ENCODE data around the gene GHR. TPM values are rescaled to one million over a fixed set of nuclear protein-coding genes. Genes with fewer than 3 reads are reported as not detected.

The GHR gene
- polyA plus RNA-seq, 3 donors: not detected

- no peak overlapping the region for H3K4me3 ChIP-seq (replicated peaks in 1 of 3; ENCODE audit: low read depth in 2 of 3, low read length in 3 of 3)
- H3K27ac ChIP-seq (ENCODE audit: low read depth in 1 of 2, low read length in 2 of 2): no peak overlapping the region
- H3K79me2 ChIP-seq (ENCODE audit: insufficient read depth, low read length): no peaks in the 10 kb centered on the region
- peaks cover 0 to 2% (median 0%) of the 10 kb centered on the region in 3 donors for H3K27me3 Mint-ChIP-seq (ENCODE audit: low read depth in 3 of 3)
- H3K4me2 ChIP-seq (replicated peaks; ENCODE audit: extremely low read depth, low read length, poor library complexity, severe bottlenecking): no peak overlapping the region
- peaks cover 2 to 17% (median 9%) of the 10 kb centered on the region in 7 donors for H3K9me3 Mint-ChIP-seq
- H3K9ac ChIP-seq (ENCODE audit: insufficient read depth, low read length, poor library complexity, severe bottlenecking): no peak overlapping the region
- no peak for DNase-seq
- H3K36me3 Mint-ChIP-seq: no peaks in the 10 kb centered on the region
- H3K27ac Mint-ChIP-seq: no peak overlapping the region
- no peak for TF ChIP-seq CTCF (IDR thresholded peaks at IDR 0.05)
- H3K9me3 ChIP-seq (replicated peaks in 1 of 2; ENCODE audit: control insufficient read depth in 1 of 2, insufficient read depth in 1 of 2, low read length in 2 of 2): peaks cover 0 to 7% of the 10 kb centered on the region in 2 donors
- H2AFZ ChIP-seq (ENCODE audit: insufficient read depth, low read depth, low read length, poor library complexity, severe bottlenecking): no peak overlapping the region
- WGBS (ENCODE audit: insufficient coverage): no CpG with 5 or more reads among the region's 1 CpG
- H3K4me1 ChIP-seq (ENCODE audit: control insufficient read depth in 1 of 2, insufficient read depth in 2 of 2, low read length in 2 of 2): no peaks in the 10 kb centered on the region
- intact Hi-C loops (cut with micrococcal nuclease): no loop called here
- H4K20me1 ChIP-seq (ENCODE audit: insufficient read depth, low read length): no peaks in the 10 kb centered on the region
- H3K27me3 ChIP-seq (ENCODE audit: control insufficient read depth in 2 of 2, insufficient read depth in 2 of 2, low read length in 2 of 2): no peaks in the 10 kb centered on the region
- H3K4me3 Mint-ChIP-seq: no peak overlapping the region
- H3K36me3 ChIP-seq (replicated peaks in 1 of 2; ENCODE audit: control insufficient read depth in 1 of 2, insufficient read depth in 2 of 2, low read length in 2 of 2): no peaks in the 10 kb centered on the region
- H3K4me1 Mint-ChIP-seq: peaks cover 4% of the 10 kb centered on the region
These were observed 102.9 kb downstream of the GHR start for GRCh38 chr5:42526179-42526578.

- Mint-ChIP-seq H3K27me3 (ENCODE audit: low read depth in 3 of 3) (peaks cover 0 to 2% (median 0%) of the 10 kb centered on the region in 3 donors), H3K4me1 (no peaks in the 10 kb centered on the region), H3K4me3 (no peak overlapping the region), H3K27ac (no peak overlapping the region), H3K36me3 (no peaks in the 10 kb centered on the region), H3K9me3 (peaks cover 2 to 12% (median 5%) of the 10 kb centered on the region in 7 donors)
- Histone ChIP-seq H3K4me2 (replicated peaks; ENCODE audit: extremely low read depth, low read length, poor library complexity, severe bottlenecking) (no peak overlapping the region), H3K27me3 (ENCODE audit: control insufficient read depth in 2 of 2, insufficient read depth in 2 of 2, low read length in 2 of 2) (no peaks in the 10 kb centered on the region), H3K4me3 (replicated peaks in 1 of 3; ENCODE audit: low read depth in 2 of 3, low read length in 3 of 3) (no peak overlapping the region), H3K9me3 (replicated peaks in 1 of 2; ENCODE audit: control insufficient read depth in 1 of 2, insufficient read depth in 1 of 2, low read length in 2 of 2) (no peaks in the 10 kb centered on the region), H2AFZ (ENCODE audit: insufficient read depth, low read depth, low read length, poor library complexity, severe bottlenecking) (no peak overlapping the region), H3K4me1 (ENCODE audit: control insufficient read depth in 1 of 2, insufficient read depth in 2 of 2, low read length in 2 of 2) (no peaks in the 10 kb centered on the region), H3K36me3 (replicated peaks in 1 of 2; ENCODE audit: control insufficient read depth in 1 of 2, insufficient read depth in 2 of 2, low read length in 2 of 2) (no peaks in the 10 kb centered on the region), H3K79me2 (ENCODE audit: insufficient read depth, low read length) (no peaks in the 10 kb centered on the region), H3K27ac (ENCODE audit: low read depth in 1 of 2, low read length in 2 of 2) (no peak overlapping the region), H3K9ac (ENCODE audit: insufficient read depth, low read length, poor library complexity, severe bottlenecking) (no peak overlapping the region), H4K20me1 (ENCODE audit: insufficient read depth, low read length) (no peaks in the 10 kb centered on the region)
- WGBS (ENCODE audit: insufficient coverage): no CpG with 5 or more reads among the region's 2 CpGs
- DNase-seq: no peak
- intact Hi-C loops (cut with micrococcal nuclease): no loop called here
- no peak for TF ChIP-seq CTCF (IDR thresholded peaks at IDR 0.05)
These were observed 108.4 kb downstream of the GHR start for GRCh38 chr5:42531611-42532010.
